GM10248 (cell line): ENCODE results near the gene GRID2.

Source experiments
- CTCF ChIA-PET: fragments of 300-600 bp; sonication (Branson Sonifier 250); formaldehyde crosslinking; extraction: SDS; loops from one replicate; lab custom pipeline; 2021; ENCODE audit warnings: antibody characterized with exemption; lab: Yijun Ruan, JAX
- POLR2A ChIA-PET: fragments of 350-650 bp; sonication (Branson Sonifier 250); formaldehyde crosslinking; extraction: SDS; loops from one replicate; lab custom pipeline; 2020; ENCODE audit warnings: antibody characterized with exemption; lab: Yijun Ruan, JAX
- DNase-seq: peaks from one replicate; pipeline ENCODE4 v3.0.0; 2012; ENCODE audit errors: extremely low spot score
- CTCF ChIP-seq: IDR thresholded peaks from 2 replicates; pipeline ENCODE4 v1.5.1; 2012; ENCODE audit warnings: mild to moderate bottlenecking, low read depth; ENCODE audit errors: extremely low read depth, missing control alignments, control extremely low read depth

Gene GRID2

GRCh38 chr4:93730251-93730650 is 1426.5 kb downstream of the GRID2 start:
- no peak for DNase-seq
- no peak for TF ChIP-seq CTCF
- CTCF ChIA-PET, result interaction anchor here (1.4 kb wide), 1 partner anchor 14 kb away, joined by 3 read pairs; no protein-coding TSS in a partner anchor
- POLR2A ChIA-PET, result no interaction called here

- ChIA-PET POLR2A (no interaction called here), CTCF (interaction anchor here (1.1 to 2.1 kb wide), 5 partner anchors 10 to 34 kb away, joined by 3 to 10 read pairs (median 4); no protein-coding TSS in a partner anchor)
- DNase-seq, result no peak
- no peak for TF ChIP-seq CTCF
Measured at GRCh38 chr4:93730760-93731159, 1427.0 kb downstream of the GRID2 start.

- no peak for TF ChIP-seq CTCF
- ChIA-PET CTCF (interaction anchor here (1.1 to 2.6 kb wide), 6 partner anchors 10 to 33 kb away, joined by 3 to 10 read pairs (median 6); no protein-coding TSS in a partner anchor), POLR2A (no interaction called here)
- no peak for DNase-seq
Measured at GRCh38 chr4:93731456-93731855, 1427.7 kb downstream of the GRID2 start.

GRCh38 chr4:93732509-93732908 is 1428.7 kb downstream of the GRID2 start:
- CTCF ChIA-PET, result interaction anchor here (1.1 to 2.6 kb wide), 4 partner anchors 9 to 22 kb away, joined by 3 to 10 read pairs (median 8); no protein-coding TSS in a partner anchor
- POLR2A ChIA-PET, result no interaction called here
- TF ChIP-seq CTCF, result no peak
- DNase-seq, result no peak

GRCh38 chr4:93740890-93741289 is 1437.1 kb downstream of the GRID2 start:
- TF ChIP-seq CTCF, result no peak
- ChIA-PET POLR2A (no interaction called here), CTCF (interaction anchor here (1.2 to 3.3 kb wide), 2 partner anchors 9 to 10 kb away, joined by 3 to 10 read pairs; no protein-coding TSS in a partner anchor)
- no peak for DNase-seq

GRCh38 chr4:93743022-93743421 is 1439.3 kb downstream of the GRID2 start:
- CTCF ChIA-PET, result interaction anchor here (1.2 to 3.1 kb wide), 7 partner anchors 10 to 43 kb away, joined by 3 to 9 read pairs (median 5); no protein-coding TSS in a partner anchor
- DNase-seq, result no peak
- POLR2A ChIA-PET, result no interaction called here
- TF ChIP-seq CTCF, result no peak
